NT2/D1 (cell line): ENCODE results near the gene SPTLC2.
A peak's percentile ranks its signal among the peaks of the same experiment; 100 is the strongest.

Source experiments
- DNase-seq: peaks from one replicate; pipeline ENCODE4 v3.0.0-alpha.2; 2011; ENCODE audit warnings: low read depth, low spot score
- H3K27me3 ChIP-seq: 2 replicates; pipeline ENCODE4 v1.6.0; 2011; ENCODE audit warnings: mild to moderate bottlenecking; ENCODE audit not compliant: insufficient read length, insufficient read depth
- H3K36me3 ChIP-seq: 2 replicates; pipeline ENCODE4 v1.6.1; 2011; ENCODE audit warnings: mild to moderate bottlenecking, low read length, mixed read lengths; ENCODE audit not compliant: insufficient read depth, insufficient read length
- H3K4me1 ChIP-seq: 2 replicates; pipeline ENCODE4 v1.5.1; 2011; ENCODE audit not compliant: insufficient read depth, insufficient read length
- H3K4me3 ChIP-seq: 2 replicates; pipeline ENCODE4 v1.5.1; 2011; ENCODE audit warnings: low read depth; ENCODE audit not compliant: insufficient read length
- H3K9ac ChIP-seq: 2 replicates; pipeline ENCODE4 v1.6.0; 2011; ENCODE audit warnings: low read depth; ENCODE audit not compliant: insufficient read length
- H3K9me3 ChIP-seq: 2 replicates; pipeline ENCODE4 v1.5.1; 2011; ENCODE audit warnings: mild to moderate bottlenecking, low read length; ENCODE audit not compliant: insufficient read depth
- SUZ12 ChIP-seq: IDR thresholded peaks from 2 replicates; pipeline ENCODE4 v1.6.1; 2011; ENCODE audit not compliant: insufficient read length, insufficient read depth; ENCODE audit errors: extremely low read depth
- YY1 ChIP-seq: IDR thresholded peaks from 2 replicates; pipeline ENCODE4 v1.6.1; 2011; ENCODE audit not compliant: insufficient read length, insufficient read depth
- ZNF274 ChIP-seq: IDR thresholded peaks from 2 replicates; pipeline ENCODE4 v1.6.1; 2011; ENCODE audit warnings: mild to moderate bottlenecking, low read depth, low read length

Gene SPTLC2

GRCh38 chr14:77620222-77620870 is 3.9 kb upstream of the SPTLC2 start:
- no peak for TF ChIP-seq YY1
- no peak for TF ChIP-seq ZNF274
- TF ChIP-seq SUZ12: no peak
- Histone ChIP-seq H3K9ac (no peak overlapping the region), H3K36me3 (no peaks in the 10 kb centered on the region), H3K9me3 (no peaks in the 10 kb centered on the region), H3K4me3 (no peak overlapping the region), H3K27me3 (no peaks in the 10 kb centered on the region), H3K4me1 (no peaks in the 10 kb centered on the region)
- no peak for DNase-seq

- no peaks in the 10 kb centered on the region for H3K27me3 ChIP-seq
- no peak for TF ChIP-seq YY1
- TF ChIP-seq SUZ12: no peak
- TF ChIP-seq ZNF274: no peak
- no peaks in the 10 kb centered on the region for H3K4me1 ChIP-seq
- H3K9me3 ChIP-seq: no peaks in the 10 kb centered on the region
- H3K36me3 ChIP-seq: no peaks in the 10 kb centered on the region
- H3K4me3 ChIP-seq: no peak overlapping the region
- no peak for DNase-seq
- H3K9ac ChIP-seq: no peak overlapping the region
Measured at GRCh38 chr14:77618381-77618970, 2.0 kb upstream of the SPTLC2 start.

DNA sequence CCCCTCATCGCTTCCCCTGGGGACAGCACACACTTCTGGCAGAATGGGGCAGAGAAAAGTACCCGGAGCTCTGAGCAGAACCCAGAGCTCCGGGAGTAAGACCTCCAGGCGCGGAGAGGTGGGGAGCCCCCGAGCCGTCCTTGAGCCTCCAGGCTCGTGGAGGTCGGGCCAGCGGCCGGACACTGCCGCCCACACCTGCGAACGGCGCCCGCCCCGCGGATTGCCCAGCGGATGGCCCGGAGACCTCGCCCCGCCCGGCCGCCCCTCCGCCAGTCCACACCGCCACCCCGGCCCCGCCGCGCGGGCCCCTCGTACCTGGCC is 344 bp downstream of the SPTLC2 start:
- Histone ChIP-seq H3K27me3 (no peaks in the 10 kb centered on the region), H3K9ac (peak overlapping the region; percentile 88), H3K9me3 (no peaks in the 10 kb centered on the region), H3K4me1 (no peaks in the 10 kb centered on the region), H3K4me3 (peak overlapping the region; percentile 74), H3K36me3 (no peaks in the 10 kb centered on the region)
- DNase-seq: no peak
- no peak for TF ChIP-seq SUZ12
- no peak for TF ChIP-seq ZNF274
- no peak for TF ChIP-seq YY1

DNA sequence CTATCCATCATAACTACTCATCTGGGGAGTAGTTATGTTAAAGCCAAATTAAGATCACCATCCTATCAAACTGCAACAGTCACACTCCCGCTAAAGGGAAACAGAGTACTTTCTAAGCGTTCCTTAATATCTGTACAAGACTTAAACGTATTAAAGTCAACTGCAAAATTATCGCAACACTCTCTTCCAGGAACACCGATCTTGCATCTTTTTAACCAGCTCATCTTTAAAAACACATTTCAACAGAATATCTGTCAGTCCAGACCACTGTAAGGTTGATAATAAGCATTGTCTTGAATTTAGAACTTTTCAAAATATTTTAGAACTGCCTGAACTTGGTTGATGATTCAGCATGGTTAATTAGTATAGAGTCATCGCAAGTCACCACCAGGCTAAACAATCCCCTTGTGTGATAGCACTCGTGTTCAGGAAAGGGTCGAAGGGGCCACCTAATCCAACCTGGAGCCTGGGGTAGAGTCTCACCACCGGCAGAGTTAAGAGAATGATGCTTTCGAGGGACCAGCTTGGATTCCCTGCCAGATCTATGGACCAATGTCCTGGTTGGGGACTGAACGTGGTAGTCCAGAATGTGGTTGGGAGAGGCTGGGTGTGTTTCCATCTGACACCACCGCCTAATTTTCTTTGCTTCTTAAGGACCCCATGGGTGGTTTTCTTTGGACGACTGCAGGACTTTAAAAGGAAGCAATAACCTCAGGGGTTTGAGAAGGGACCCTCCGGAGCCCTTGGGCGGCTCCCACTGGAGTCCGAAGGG is 890 bp downstream of the SPTLC2 start:
- no peak for DNase-seq
- peak overlapping the region; percentile 88 for H3K9ac ChIP-seq

GRCh38 chr14:77613201-77613600 is 3.2 kb downstream of the SPTLC2 start:
- Histone ChIP-seq H3K9ac (no peak overlapping the region), H3K9me3 (no peaks in the 10 kb centered on the region), H3K27me3 (no peaks in the 10 kb centered on the region), H3K36me3 (no peaks in the 10 kb centered on the region), H3K4me3 (no peak overlapping the region), H3K4me1 (no peaks in the 10 kb centered on the region)
- no peak for TF ChIP-seq ZNF274
- no peak for TF ChIP-seq YY1
- TF ChIP-seq SUZ12: no peak
- no peak for DNase-seq

More for the DNA sequence above, 890 bp downstream of the SPTLC2 start:
- TF ChIP-seq ZNF274: no peak
- no peak for TF ChIP-seq YY1
- no peak for TF ChIP-seq SUZ12
- H3K36me3 ChIP-seq: no peaks in the 10 kb centered on the region
- H3K4me3 ChIP-seq: peak overlapping the region; percentile 74
- H3K4me1 ChIP-seq: no peaks in the 10 kb centered on the region
- H3K9me3 ChIP-seq: no peaks in the 10 kb centered on the region
- H3K27me3 ChIP-seq: no peaks in the 10 kb centered on the region

- Histone ChIP-seq H3K9me3 (no peaks in the 10 kb centered on the region), H3K36me3 (no peaks in the 10 kb centered on the region), H3K4me1 (no peaks in the 10 kb centered on the region), H3K27me3 (no peaks in the 10 kb centered on the region), H3K4me3 (no peak overlapping the region), H3K9ac (no peak overlapping the region)
- TF ChIP-seq ZNF274 (no peak), YY1 (no peak), SUZ12 (no peak)
- no peak for DNase-seq
Measured at GRCh38 chr14:77612011-77612620, 4.3 kb downstream of the SPTLC2 start.

DNA sequence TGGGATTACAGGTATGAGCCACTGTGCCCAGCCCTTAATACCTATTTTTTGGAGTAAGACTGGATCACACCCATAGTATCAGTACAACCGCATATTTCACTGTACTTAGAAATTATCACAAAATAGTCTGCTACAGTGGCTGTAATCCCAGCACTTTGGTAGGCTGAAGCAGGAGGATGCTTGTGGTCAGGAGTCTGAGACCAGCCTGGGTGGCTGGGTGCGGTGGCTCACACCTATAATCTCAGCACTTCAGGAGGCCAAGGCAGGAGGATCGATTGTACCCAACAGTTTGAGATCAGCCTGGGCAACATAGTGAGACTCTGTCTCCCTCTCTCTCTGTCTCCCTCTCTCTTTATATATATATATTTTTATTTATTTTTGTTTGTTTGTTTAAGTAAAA is 5.9 kb downstream of the SPTLC2 start:
- TF ChIP-seq SUZ12: no peak
- TF ChIP-seq ZNF274: no peak
- TF ChIP-seq YY1: no peak
- Histone ChIP-seq H3K36me3 (no peaks in the 10 kb centered on the region), H3K27me3 (no peaks in the 10 kb centered on the region), H3K4me1 (no peaks in the 10 kb centered on the region), H3K9me3 (no peaks in the 10 kb centered on the region), H3K9ac (no peak overlapping the region), H3K4me3 (no peak overlapping the region)
- DNase-seq: no peak
